GM12878 (cell line): ENCODE data around the gene GGT5. TPM values are rescaled to one million over a fixed set of nuclear protein-coding genes. Genes with fewer than 3 reads are reported as not detected.
"Not testable (repeated sequence)": the region's sequence is repeated elsewhere in the genome, so short reads cannot be mapped to it uniquely, and the experiment has no call there.

Experiments
- ATAC-seq: fragments of 200-7000 bp; cut with Tn5 transposase; 3 replicates; pipeline ENCODE4 v1.9.1; 2020; ENCODE audit warnings: mild to moderate bottlenecking, moderate library complexity
- BruUV-seq: library from RNA; stranded (reverse); fragments of 400-500 nt; replicated peaks from 2 replicates; lab custom pipeline; 2021; lab: Mats Ljungman, UMichigan
- CTCF ChIA-PET: fragments of 300-600 bp; sonication (Branson Sonifier 250); formaldehyde crosslinking; extraction: SDS; loops from one replicate; lab custom pipeline; 2021; ENCODE audit warnings: inconsistent platforms; lab: Yijun Ruan, JAX
- POLR2A ChIA-PET: fragments of 350-600 bp; formaldehyde crosslinking; extraction: SDS; loops from one replicate; lab custom pipeline; 2021; ENCODE audit warnings: inconsistent platforms; lab: Charles Lee
- RAD21 ChIA-PET: fragments of 300-600 bp; sonication (Branson Sonifier 250); formaldehyde crosslinking; loops from one replicate; lab custom pipeline; 2023; ENCODE audit warnings: antibody characterized with exemption; ENCODE audit not compliant: unreplicated experiment; lab: Charles Lee
- SMC1A ChIA-PET: fragments of 300-600 bp; sonication (Branson Sonifier 250); formaldehyde crosslinking; loops from one replicate; lab custom pipeline; 2023; ENCODE audit not compliant: unreplicated experiment, uncharacterized antibody; lab: Charles Lee
- DNase-seq: peaks from one replicate; pipeline ENCODE4 v3.0.0-alpha.2; 2011; ENCODE audit warnings: low read depth, low spot score
- FAIRE-seq: peaks from 3 replicates; lab custom pipeline; 2011; peaks lifted over from hg19 to GRCh38; lab: Jason Lieb, UNC
- H2AFZ ChIP-seq: 2 replicates; pipeline ENCODE4 v1.6.0; 2011; ENCODE audit warnings: low read depth, low read length, control low read depth; ENCODE audit not compliant: control insufficient read depth
- H3K27ac ChIP-seq: 2 replicates; pipeline ENCODE4 v1.5.1; 2011; ENCODE audit warnings: control low read depth; ENCODE audit not compliant: control insufficient read depth, insufficient read depth
- H3K27me3 ChIP-seq, 2 experiments: replicated peaks in 1 of 2; 2 replicates each; pipeline versions ENCODE4 v1.6.0 to v1.6.1; 2011; ENCODE audit warnings: low read length in 1 of 2; ENCODE audit not compliant: control insufficient read depth in 2 of 2, insufficient read depth in 2 of 2
- H3K36me3 ChIP-seq, 2 experiments: 2 replicates each; pipeline ENCODE4 v1.5.1; 2011; ENCODE audit warnings: low read length in 1 of 2; ENCODE audit not compliant: control insufficient read depth in 2 of 2, insufficient read depth in 2 of 2
- H3K4me1 ChIP-seq: 2 replicates; pipeline ENCODE4 v1.6.1; 2011; ENCODE audit warnings: mild to moderate bottlenecking, low read length, moderate library complexity, mixed read lengths; ENCODE audit not compliant: control insufficient read depth, insufficient read depth
- H3K4me2 ChIP-seq: 2 replicates; pipeline ENCODE4 v1.6.0; 2011; ENCODE audit warnings: control low read depth; ENCODE audit not compliant: control insufficient read depth, insufficient read depth
- H3K4me3 ChIP-seq: fragments of 200-600 bp; sonication (generic); 2 replicates; pipeline ENCODE4 v1.5.1; 2016
- H3K79me2 ChIP-seq: 2 replicates; pipeline ENCODE4 v1.6.0; 2011; ENCODE audit warnings: low read length; ENCODE audit not compliant: control insufficient read depth, insufficient read depth
- H3K9ac ChIP-seq: 2 replicates; pipeline ENCODE4 v1.8.0; 2011; ENCODE audit warnings: low read length, control low read depth, mixed read lengths; ENCODE audit not compliant: control insufficient read depth, insufficient read depth
- H3K9me3 ChIP-seq: replicated peaks from 3 replicates; pipeline ENCODE4 v1.5.1; 2011; ENCODE audit warnings: mild to moderate bottlenecking, low read length; ENCODE audit not compliant: control insufficient read depth, insufficient read depth
- H4K20me1 ChIP-seq: 2 replicates; pipeline ENCODE4 v1.6.0; 2011; ENCODE audit not compliant: control insufficient read depth, insufficient read depth
- BCL11A ChIP-seq: IDR thresholded peaks from 2 replicates; pipeline ENCODE4 v1.6.1; 2011; ENCODE audit warnings: low read depth, low read length
- DPF2 ChIP-seq: fragments of 450-650 bp; IDR thresholded peaks from 2 replicates; pipeline ENCODE4 v1.6.1; 2017; ENCODE audit warnings: mild to moderate bottlenecking
- EED ChIP-seq: sonication (generic); IDR thresholded peaks from 2 replicates; pipeline ENCODE4 v1.6.1; 2016; ENCODE audit warnings: antibody characterized with exemption, low read depth
- ETV6 ChIP-seq, 2 experiments: fragments of 450-650 bp in 1 of 2; IDR thresholded peaks in 1 of 2; conservative IDR thresholded peaks in 1 of 2; 2 replicates each; pipeline ENCODE4 v1.6.1; 2014; ENCODE audit warnings: antibody characterized with exemption in 1 of 2, borderline replicate concordance in 1 of 2, low read depth in 1 of 2, mild to moderate bottlenecking in 1 of 2, moderate library complexity in 1 of 2
- FOXM1 ChIP-seq: IDR thresholded peaks from 2 replicates; pipeline ENCODE4 v1.6.1; 2012; ENCODE audit warnings: low read depth, mild to moderate bottlenecking, inconsistent platforms, low read length, moderate library complexity
- IKZF1 ChIP-seq: fragments of 450-650 bp; conservative IDR thresholded peaks from 2 replicates; pipeline ENCODE4 v1.6.1; 2017; ENCODE audit warnings: antibody characterized with exemption, mild to moderate bottlenecking
- IKZF2 ChIP-seq, 2 experiments: fragments of 450-650 bp; IDR thresholded peaks; 2 replicates each; pipeline ENCODE4 v1.6.1; 2017; ENCODE audit warnings: mild to moderate bottlenecking in 2 of 2, moderate library complexity in 2 of 2
- JUNB ChIP-seq: IDR thresholded peaks from 2 replicates; pipeline ENCODE4 v1.6.1; 2016; ENCODE audit warnings: antibody characterized with exemption, mild to moderate bottlenecking
- MEF2A ChIP-seq: IDR thresholded peaks from 2 replicates; pipeline ENCODE4 v1.6.1; 2011; ENCODE audit warnings: low read depth, mild to moderate bottlenecking, low read length, moderate library complexity; ENCODE audit not compliant: insufficient read depth
- MTA2 ChIP-seq: fragments of 450-650 bp; IDR thresholded peaks from 2 replicates; pipeline ENCODE4 v1.6.1; 2016; ENCODE audit warnings: low read depth, mild to moderate bottlenecking, moderate library complexity
- NFIC ChIP-seq: IDR thresholded peaks from 2 replicates; pipeline ENCODE4 v1.6.1; 2012; ENCODE audit warnings: low read depth, mild to moderate bottlenecking, inconsistent platforms, low read length, moderate library complexity
- RAD51 ChIP-seq: fragments of 450-650 bp; IDR thresholded peaks from 2 replicates; pipeline ENCODE4 v1.6.1; 2016; ENCODE audit warnings: moderate library complexity, mild to moderate bottlenecking, inconsistent platforms
- RCOR1 ChIP-seq: conservative IDR thresholded peaks from 2 replicates; pipeline ENCODE4 v1.6.1; 2012; ENCODE audit warnings: low read depth, low read length, improper control_type of control experiment
- RUNX3 ChIP-seq: IDR thresholded peaks from 2 replicates; pipeline ENCODE4 v1.6.1; 2012; ENCODE audit warnings: low read length, inconsistent platforms
- SKIL ChIP-seq: fragments of 450-650 bp; IDR thresholded peaks from 2 replicates; pipeline ENCODE4 v1.6.1; 2017; ENCODE audit warnings: mild to moderate bottlenecking, low read depth, inconsistent platforms; ENCODE audit not compliant: poor library complexity, severe bottlenecking
- SMARCA5 ChIP-seq: fragments of 450-650 bp; IDR thresholded peaks from 2 replicates; pipeline ENCODE4 v1.6.1; 2017; ENCODE audit warnings: mild to moderate bottlenecking
- TCF7 ChIP-seq: IDR thresholded peaks from 2 replicates; pipeline ENCODE4 v1.6.1; 2014; ENCODE audit warnings: antibody characterized with exemption, borderline replicate concordance
- WGBS: methylation state at CpG from one replicate; pipeline ENCODE4 v1.1.6; 2016; ENCODE audit warnings: low lambda C conversion rate; ENCODE audit not compliant: insufficient replicate concordance, insufficient coverage; ENCODE audit errors: missing lambda C conversion rate; 5-methylcytosine and 5-hydroxymethylcytosine counted together
- in situ Hi-C: fragments of 300-500 bp; cut with MboI; formaldehyde crosslinking; loops from 9 replicates; pipeline ENCODE4 v1.14.3; 2018; ENCODE audit warnings: mixed read lengths
- intact Hi-C: fragments of 100-400 bp; cut with micrococcal nuclease; formaldehyde crosslinking; loops from one replicate; pipeline ENCODE4 v1.14.2; 2022; ENCODE audit not compliant: unreplicated experiment
- polyA plus RNA-seq, 11 experiments: library from polyadenylated mRNA; depleted of rRNA in 4 of 11; unstranded in 6 of 11; stranded (reverse) in 5 of 11; fragments of >200 nt; fragmentation: Nextera tagmentation in 4 of 11; fragmentation: Illumina TruSeq in 1 of 11; extraction: Ambion mirVana in 4 of 11; extraction: Trizol in 1 of 11; gene quantifications; 1 replicate in 1 of 11; 2 replicates in 10 of 11; pipeline versions ENCODE4 v1.2.1 to v1.2.3, GENCODE V29; 2011 to 2016; ENCODE audit warnings: inconsistent platforms in 2 of 11, missing spikeins in 2 of 11, low read depth in 1 of 11
- total RNA-seq, 4 experiments: library from RNA; depleted of rRNA in 3 of 4; stranded (reverse); fragments of >200 nt in 3 of 4; fragmentation: Illumina TruSeq in 1 of 4; extraction: Trizol in 1 of 4; gene quantifications; 2 replicates each; pipeline versions ENCODE4 v1.2.1 to v1.2.3, GENCODE V29; 2013 to 2021

The GGT5 gene
- total and polyA plus RNA-seq, 10 of the 15 experiments (the other 5 are each of a cell fraction or from before 2014, with no cell fraction given): 0.34 TPM; not detected in 9

GRCh38 chr22:24287212-24287611 is 42.3 kb upstream of the GGT5 start:
- H2AFZ ChIP-seq, H3K9ac ChIP-seq, H3K27me3 ChIP-seq, BruUV-seq, RAD21 ChIA-PET, H3K4me2 ChIP-seq, H3K9me3 ChIP-seq, FAIRE-seq, DNase-seq, SMC1A ChIA-PET, H4K20me1 ChIP-seq, POLR2A ChIA-PET, intact Hi-C loops, H3K36me3 ChIP-seq, ATAC-seq, in situ Hi-C loops, H3K27ac ChIP-seq, H3K4me3 ChIP-seq: not testable (repeated sequence)
- H3K79me2 ChIP-seq: peaks cover 50% of the 10 kb centered on the region
- 100% methylated on average over 3 of the region's 9 CpGs for WGBS
- CTCF ChIA-PET: interaction anchor here (3.0 kb wide), 1 partner anchor 15 kb away, joined by 8 read pairs; no protein-coding TSS in a partner anchor
- H3K4me1 ChIP-seq: peaks cover 33% of the 10 kb centered on the region

- Histone ChIP-seq H3K4me2 (peak overlapping the region; percentile 42), H3K4me1 (peaks cover 20% of the 10 kb centered on the region), H3K9me3 (no peaks in the 10 kb centered on the region), H3K27me3 (no peaks in the 10 kb centered on the region), H3K79me2 (peaks cover 40% of the 10 kb centered on the region), H3K36me3 (no peaks in the 10 kb centered on the region), H2AFZ (0 out of 2 replicates have a peak overlapping the region, but pooled peaks have one; percentile 7), H4K20me1 (no peaks in the 10 kb centered on the region), H3K4me3 (no peak overlapping the region), H3K27ac (0 out of 2 replicates have a peak overlapping the region, but pooled peaks have one; percentile 10), H3K9ac (no peak overlapping the region)
- no peak for FAIRE-seq
- ChIA-PET CTCF (interaction anchor here (0.6 to 1.7 kb wide), 5 partner anchors 11 to 186 kb away, joined by 3 to 5 read pairs (median 3); no protein-coding TSS in a partner anchor), POLR2A (interaction anchor here (0.6 to 1.3 kb wide), 2 partner anchors 13 to 16 kb away, joined by 3 to 6 read pairs; no protein-coding TSS in a partner anchor), SMC1A (interaction anchor here (1.6 to 4.2 kb wide), 2 partner anchors 12 to 218 kb away, joined by 5 to 21 read pairs; no protein-coding TSS in a partner anchor), RAD21 (interaction anchor here (0.8 to 1.7 kb wide), 2 partner anchors 13 to 238 kb away, joined by 3 to 7 read pairs; no protein-coding TSS in a partner anchor)
- DNase-seq: no peak
- in situ Hi-C loops: no loop called here
- ATAC-seq: peak; percentile 80
- BruUV-seq: no TSS peak
- WGBS: 27% methylated on average over 4 of the region's 4 CpGs
- intact Hi-C loops: no loop called here
- peak; percentile 52 for TF ChIP-seq JUNB
- peak; percentile 87 to 89 for TF ChIP-seq IKZF2 (IDR thresholded peaks at IDR 0.05)
- TF ChIP-seq MTA2: peak; percentile 76; the same call in 1 of the 2 replicates
- TF ChIP-seq RUNX3: peak; percentile 96
- peak; percentile 44; the same call in 1 of the 2 replicates for TF ChIP-seq DPF2
- peak; percentile 73; the same call in 1 of the 2 replicates for TF ChIP-seq RAD51
- TF ChIP-seq IKZF1: peak; percentile 92
- TF ChIP-seq SMARCA5: no peak
- peak; percentile 58; the same call in 1 of the 2 replicates for TF ChIP-seq NFIC
- TF ChIP-seq BCL11A: 0 out of 2 replicates have a peak, but pooled peaks have one; percentile 26
- TF ChIP-seq ETV6 (conservative IDR thresholded peaks at IDR 0.05 in 1 of 2, IDR thresholded peaks at IDR 0.05 in 1 of 2; ENCODE audit: borderline replicate concordance in 1 of 2, low read depth in 1 of 2): peak in 1 of 2 experiments; percentile 38; a peak in 1 of 4 replicates
- TF ChIP-seq RCOR1: no peak
- peak; percentile 45; the same call in 1 of the 2 replicates for TF ChIP-seq FOXM1
- peak; percentile 83 for TF ChIP-seq EED
- TF ChIP-seq TCF7: peak; percentile 98
- TF ChIP-seq SKIL: no peak
- TF ChIP-seq MEF2A: no peak
These were observed 40.4 kb upstream of the GGT5 start for GRCh38 chr22:24285245-24285644.
